IPS-NIHi7 (cell line): Measurements from ENCODE around the gene FAAP100.
A peak's percentile ranks its signal among the peaks of the same experiment; 100 is the strongest.

ENCODE experiments used
- DNase-seq: peaks from one replicate; pipeline ENCODE4 v3.0.0; 2012; ENCODE audit warnings: mixed read lengths; ENCODE audit errors: extremely low spot score

FAAP100 gene

DNA sequence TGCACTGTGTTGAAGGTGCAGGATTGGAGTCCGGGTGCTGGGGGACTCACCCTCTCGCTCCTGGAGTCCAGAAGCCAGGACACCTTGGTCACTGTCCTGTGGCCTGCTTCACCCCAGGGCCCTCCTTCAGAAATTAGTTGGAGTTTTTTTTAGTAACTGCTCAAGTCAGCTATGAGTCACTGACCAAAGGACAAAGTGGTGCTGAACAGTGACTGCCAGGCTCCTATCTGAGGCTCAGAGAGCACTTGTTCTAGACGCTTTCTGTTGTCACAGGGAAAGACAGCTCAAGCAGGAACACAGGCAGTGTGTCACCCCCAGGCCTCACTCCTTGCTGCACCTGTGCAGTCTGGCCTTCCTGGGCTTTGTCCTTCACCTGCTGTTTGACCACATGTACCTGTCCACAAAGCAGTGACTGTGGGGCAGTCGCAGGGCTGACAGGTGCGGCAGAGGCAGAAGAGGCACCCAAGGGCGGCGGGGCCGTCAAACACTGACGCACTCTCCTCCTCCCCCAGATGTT is 4.1 kb upstream of the FAAP100 start:
- DNase-seq: no peak

GRCh38 chr17:81553616-81554181 is 1.5 kb upstream of the FAAP100 start:
- no peak for DNase-seq

DNA sequence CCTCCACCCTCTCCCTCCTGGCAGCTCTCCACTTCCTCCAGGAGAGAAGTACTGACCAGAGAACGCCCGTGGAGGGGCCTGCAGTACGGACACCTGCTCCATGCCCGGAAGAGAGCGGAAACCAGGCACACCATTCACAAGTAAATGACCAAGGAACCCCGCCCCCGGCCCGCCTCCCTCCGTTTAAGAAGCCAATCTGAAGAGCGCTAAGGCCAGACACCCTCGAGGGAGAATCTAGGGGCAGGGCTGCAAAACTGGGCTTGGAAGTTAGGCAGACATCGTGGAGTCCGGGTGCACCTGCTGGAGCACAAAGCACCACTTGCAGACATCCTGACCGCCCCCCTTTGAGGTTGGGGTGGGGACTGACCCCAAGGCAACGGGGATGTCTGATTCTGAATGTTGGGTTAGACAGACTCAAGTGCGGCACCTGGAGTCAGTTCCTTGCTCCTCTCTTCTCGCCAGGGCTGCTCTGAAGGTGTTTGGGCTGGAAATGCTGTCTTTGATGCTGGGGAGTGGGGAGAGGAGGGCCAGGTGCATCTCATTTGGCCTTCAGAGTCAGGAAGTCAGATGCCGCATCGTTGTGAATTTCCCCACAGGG is 964 bp upstream of the FAAP100 start:
- peak; percentile 92 for DNase-seq

GRCh38 chr17:81551458-81552243 is 502 bp downstream of the FAAP100 start:
- no peak for DNase-seq

- DNase-seq: no peak
Observed at GRCh38 chr17:81550830-81551457, 1.2 kb downstream of the FAAP100 start.

GRCh38 chr17:81550285-81550684 is 1.9 kb downstream of the FAAP100 start:
- DNase-seq: no peak

DNA sequence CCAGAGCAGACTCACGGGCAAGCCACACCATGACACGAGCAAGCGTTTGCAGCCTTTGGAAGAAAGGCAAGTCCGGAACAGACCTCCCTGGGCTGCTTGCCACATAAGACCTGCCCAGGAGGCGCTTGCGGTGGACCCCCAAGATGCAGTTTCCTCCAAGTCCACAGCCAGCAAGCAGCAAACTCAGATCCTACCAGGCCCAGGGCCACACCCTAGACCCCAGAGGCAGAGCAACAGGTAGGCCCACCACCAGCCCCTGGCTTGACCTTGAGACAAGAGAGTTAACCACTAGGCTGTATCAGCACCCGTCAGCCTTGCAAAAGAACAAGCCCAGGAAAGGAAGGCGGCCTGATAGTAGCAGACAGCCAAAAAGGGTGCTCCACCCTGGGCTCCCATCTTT is 2.3 kb downstream of the FAAP100 start:
- DNase-seq: no peak

GRCh38 chr17:81549031-81549557 is 3.1 kb downstream of the FAAP100 start:
- no peak for DNase-seq

DNA sequence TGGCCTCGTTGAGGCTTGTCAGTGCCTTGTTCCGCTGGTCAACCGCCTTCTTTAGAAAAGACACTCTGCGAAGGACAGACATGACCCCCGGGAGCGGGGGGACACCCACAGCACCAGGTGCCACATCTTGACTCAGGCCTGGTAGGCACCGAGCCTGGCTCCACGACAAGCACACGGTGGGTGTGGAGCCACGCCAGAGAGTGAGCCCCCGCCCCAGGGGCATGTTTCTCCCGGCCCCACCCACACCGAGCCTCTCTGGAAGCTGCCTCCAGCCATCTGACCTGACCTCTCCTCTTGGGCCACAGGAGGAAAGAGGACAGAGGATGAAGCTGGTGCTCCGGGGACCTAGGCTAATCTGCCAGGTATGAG is 4.6 kb downstream of the FAAP100 start:
- no peak for DNase-seq

- DNase-seq: no peak
Observed at GRCh38 chr17:81546906-81547613, 5.1 kb downstream of the FAAP100 start.

- no peak for DNase-seq
Observed at GRCh38 chr17:81545160-81545949, 6.8 kb downstream of the FAAP100 start.

- no peak for DNase-seq
Observed at GRCh38 chr17:81544281-81544974, 7.7 kb downstream of the FAAP100 start.

- no peak for DNase-seq
Observed at GRCh38 chr17:81543756-81544155, 8.4 kb downstream of the FAAP100 start.

DNA sequence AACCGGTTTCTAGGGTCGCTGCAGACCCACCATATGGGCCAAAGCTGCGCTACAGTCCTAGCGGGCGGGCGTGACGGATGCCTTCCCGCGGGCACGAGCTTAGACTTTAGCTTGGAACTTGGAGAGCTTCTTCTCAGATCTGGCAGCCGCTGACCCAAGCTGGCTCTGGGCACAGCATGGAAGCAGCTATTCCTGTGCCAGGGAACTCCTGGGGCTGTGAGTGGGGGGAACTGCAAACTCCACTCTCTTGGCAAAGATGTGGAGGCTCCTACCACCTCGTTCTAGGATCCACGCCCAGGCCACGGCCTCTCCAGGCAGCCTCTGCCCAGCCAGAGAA is 8.8 kb downstream of the FAAP100 start:
- DNase-seq: no peak

GRCh38 chr17:81542431-81543338 is 9.5 kb downstream of the FAAP100 start:
- no peak for DNase-seq

DNA sequence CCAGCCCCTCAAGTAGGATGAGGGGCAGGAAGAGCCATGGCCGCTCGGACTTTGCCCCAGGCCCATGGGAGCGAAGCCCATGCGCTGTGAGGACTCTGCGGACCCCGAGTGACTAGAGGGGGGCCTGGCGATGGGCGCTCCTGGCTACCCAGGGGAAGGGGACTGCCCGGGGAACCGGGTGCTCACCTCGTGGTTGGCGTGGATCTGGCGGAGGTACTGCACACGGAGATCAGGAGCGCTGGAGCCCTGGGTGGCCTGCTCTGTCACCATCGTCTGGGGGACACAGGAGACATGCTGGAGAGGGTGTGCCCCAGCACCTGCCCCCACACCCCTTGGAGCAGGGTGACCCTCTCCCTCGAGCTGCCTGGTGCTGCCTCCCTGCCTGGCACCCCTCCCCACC is 11.0 kb downstream of the FAAP100 start:
- DNase-seq: no peak

- DNase-seq: no peak
Observed at GRCh38 chr17:81540676-81541027, 11.5 kb downstream of the FAAP100 start.

DNA sequence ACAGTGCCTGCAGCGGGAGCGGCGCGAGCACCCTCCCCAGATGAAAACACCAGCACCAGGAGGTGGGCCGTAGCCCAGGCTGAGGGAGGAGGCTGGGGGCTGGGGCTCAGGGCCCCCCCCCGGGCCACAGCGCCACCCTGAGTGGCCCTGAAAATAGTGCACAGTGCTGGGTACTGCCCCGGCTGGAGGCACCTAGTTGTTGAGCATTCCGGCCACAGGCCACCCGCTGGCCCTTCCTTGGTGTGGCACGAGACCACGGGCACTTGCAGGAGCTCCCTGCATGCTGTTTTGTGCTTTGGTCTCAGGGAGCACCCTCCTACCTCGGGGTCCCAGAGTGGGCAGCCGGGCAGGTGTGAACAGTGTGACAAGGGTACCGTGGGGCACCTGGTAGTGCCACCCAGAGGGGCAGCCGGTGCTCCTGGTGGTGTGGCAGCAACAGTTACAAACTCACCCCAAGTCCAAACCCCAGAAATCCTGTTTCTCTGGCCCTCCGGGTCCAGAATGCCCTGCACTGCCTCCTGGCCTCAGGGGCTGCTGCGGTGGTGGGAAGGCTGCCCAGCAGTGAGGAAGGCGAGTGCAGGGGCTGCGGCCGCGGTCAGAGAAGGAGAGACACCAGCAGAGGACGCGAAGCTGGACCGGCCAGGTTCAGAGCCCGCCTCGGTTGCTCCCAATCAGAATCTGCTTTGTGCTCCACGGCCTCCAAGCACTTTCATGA is 12.0 kb downstream of the FAAP100 start:
- no peak for DNase-seq

DNA sequence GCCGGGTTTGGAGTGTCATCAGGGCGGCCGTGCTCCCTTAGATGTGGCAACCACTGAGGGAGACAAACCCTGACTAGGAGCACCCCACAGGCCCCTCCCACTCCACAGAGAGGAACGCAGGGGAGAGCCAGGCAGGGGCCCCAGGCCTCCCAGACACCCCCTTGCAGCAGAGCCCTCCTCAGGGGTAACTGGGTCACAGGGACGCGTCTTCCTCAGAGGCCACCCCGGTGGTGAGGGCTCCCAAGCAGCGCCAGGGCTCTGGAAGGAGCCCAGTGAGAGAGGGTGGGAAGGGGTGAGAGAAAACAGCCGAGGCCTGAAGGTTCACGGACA is 12.6 kb downstream of the FAAP100 start:
- no peak for DNase-seq
